Stimulated activated CD4-positive, alpha-beta T cell treated with anti-CD3 and anti-CD28 coated beads, Interleukin-4, amount 100 ng/mL, for 1 hour (primary cell): ENCODE measurements around the gene WWC2.
A peak's percentile ranks its signal among the peaks of the same experiment; 100 is the strongest.

Experiments
- DNase-seq: peaks from one replicate; pipeline ENCODE4 v3.0.0-alpha.2; 2020

WWC2 gene

GRCh38 chr4:183098723-183099536 lies at the start of gene WWC2:
TSS of gene WWC2 (plus strand) at chr4:183099257. CDS start at chr4:183099492, 235 bp downstream.
- peak; percentile 69 for DNase-seq

- DNase-seq, result no peak
Measured at GRCh38 chr4:183053681-183054080, 45.4 kb upstream of the WWC2 start.

GRCh38 chr4:183057255-183057654 lies 41.8 kb upstream of the WWC2 start:
- DNase-seq, result no peak

GRCh38 chr4:183059797-183060196 lies 39.3 kb upstream of the WWC2 start:
- no peak for DNase-seq

- DNase-seq, result no peak
Measured at GRCh38 chr4:183068502-183068901, 30.6 kb upstream of the WWC2 start.

- DNase-seq, result no peak
Measured at GRCh38 chr4:183071222-183071621, 27.8 kb upstream of the WWC2 start.

GRCh38 chr4:183072176-183072575 lies 26.9 kb upstream of the WWC2 start:
- no peak for DNase-seq

- no peak for DNase-seq
Measured at GRCh38 chr4:183073838-183074145, 25.3 kb upstream of the WWC2 start.

GRCh38 chr4:183074288-183074990 lies 24.6 kb upstream of the WWC2 start:
- DNase-seq, result no peak

- DNase-seq, result no peak
Measured at GRCh38 chr4:183078634-183079033, 20.4 kb upstream of the WWC2 start.

GRCh38 chr4:183080372-183081115 lies 18.5 kb upstream of the WWC2 start:
- DNase-seq, result no peak

GRCh38 chr4:183081116-183081469 lies 18.0 kb upstream of the WWC2 start:
- DNase-seq, result no peak

- DNase-seq, result no peak
Measured at GRCh38 chr4:183082053-183082452, 17.0 kb upstream of the WWC2 start.

GRCh38 chr4:183094393-183095198 lies 4.5 kb upstream of the WWC2 start:
- DNase-seq, result no peak

- no peak for DNase-seq
Measured at GRCh38 chr4:183095199-183095512, 3.9 kb upstream of the WWC2 start.

GRCh38 chr4:183096276-183096965 lies 2.6 kb upstream of the WWC2 start:
- no peak for DNase-seq

- DNase-seq, result peak; percentile 3
Measured at GRCh38 chr4:183097231-183098018, 1.6 kb upstream of the WWC2 start.

- peak; percentile 20 for DNase-seq
Measured at GRCh38 chr4:183098019-183098722, 886 bp upstream of the WWC2 start.

- peak; percentile 12 for DNase-seq
Measured at GRCh38 chr4:183099537-183100297, 660 bp downstream of the WWC2 start.

- no peak for DNase-seq
Measured at GRCh38 chr4:183100298-183100599, 1.2 kb downstream of the WWC2 start.
